CD4-positive, CD25-positive, alpha-beta regulatory T cell (primary cell): ENCODE data around the gene CDK11B. TPM values are rescaled to one million over a fixed set of nuclear protein-coding genes. Genes with fewer than 3 reads are reported as not detected.

Experiments
- ATAC-seq, 2 donors: fragments of 150-1000 bp; cut with Tn5 transposase; one replicate each; pipeline ENCODE4 v1.10.0; 2021; ENCODE audit warnings: low read depth in 2 of 2, moderate number of reproducible peaks in 2 of 2, moderate library complexity in 1 of 2
- DNase-seq, 3 donors: peaks; one replicate each; pipeline versions ENCODE4 v3.0.0 to v3.0.0-alpha.2; 2012 to 2022; ENCODE audit warnings: mixed read lengths in 1 of 3
- H3K27ac ChIP-seq: one replicate; pipeline ENCODE4 v1.7.0; 2013; ENCODE audit warnings: mild to moderate bottlenecking, low read length; ENCODE audit not compliant: insufficient read depth, poor library complexity, severe bottlenecking
- H3K27me3 ChIP-seq: one replicate; pipeline ENCODE4 v1.7.0; 2013; ENCODE audit warnings: low read length; ENCODE audit not compliant: control insufficient read depth, insufficient read depth
- H3K36me3 ChIP-seq: one replicate; pipeline ENCODE4 v1.7.0; 2013; ENCODE audit warnings: mild to moderate bottlenecking, low read length, moderate library complexity; ENCODE audit not compliant: control insufficient read depth, insufficient read depth
- H3K4me1 ChIP-seq: 2 replicates; pipeline ENCODE4 v1.7.0; 2013; ENCODE audit warnings: mild to moderate bottlenecking, low read length; ENCODE audit not compliant: insufficient read depth, control insufficient read depth, poor library complexity, severe bottlenecking
- H3K4me3 ChIP-seq: one replicate; pipeline ENCODE4 v1.7.0; 2013; ENCODE audit warnings: low read depth, mild to moderate bottlenecking, low read length, moderate library complexity
- H3K9me3 ChIP-seq, 2 experiments: 1 replicate in 1 of 2; 2 replicates in 1 of 2; pipeline ENCODE4 v1.7.0; 2013; ENCODE audit warnings: low read length in 2 of 2, mild to moderate bottlenecking in 1 of 2, moderate library complexity in 1 of 2; ENCODE audit not compliant: control insufficient read depth in 2 of 2
- H3K27ac Mint-ChIP-seq, 3 donors: one replicate each; pipeline ENCODE4 v1.8.0; 2020 to 2022; ENCODE audit warnings: mild to moderate bottlenecking in 3 of 3, mixed read lengths in 3 of 3, moderate library complexity in 2 of 3
- H3K27me3 Mint-ChIP-seq: one replicate; pipeline ENCODE4 v1.8.0; 2022; ENCODE audit warnings: mild to moderate bottlenecking, mixed read lengths
- H3K36me3 Mint-ChIP-seq: one replicate; pipeline ENCODE4 v1.8.0; 2020; ENCODE audit warnings: mixed read lengths
- H3K4me1 Mint-ChIP-seq, 4 donors: one replicate each; pipeline ENCODE4 v1.8.0; 2020 to 2022; ENCODE audit warnings: mixed read lengths in 4 of 4, mild to moderate bottlenecking in 1 of 4
- H3K4me3 Mint-ChIP-seq, 4 donors: one replicate each; pipeline ENCODE4 v1.8.0; 2020 to 2022; ENCODE audit warnings: mild to moderate bottlenecking in 4 of 4, mixed read lengths in 4 of 4, moderate library complexity in 3 of 4
- H3K9me3 Mint-ChIP-seq, 7 donors: one replicate each; pipeline ENCODE4 v1.8.0; 2020 to 2022; ENCODE audit warnings: mixed read lengths in 7 of 7, mild to moderate bottlenecking in 3 of 7, moderate library complexity in 2 of 7
- polyA plus RNA-seq, 4 donors: library from polyadenylated mRNA; unstranded; fragments of 300-500 nt; fragmentation: Illumina TruSeq; gene quantifications; one replicate each; pipeline ENCODE4 v1.2.3, GENCODE V29; 2021
- total RNA-seq: library from RNA; stranded (reverse); gene quantifications from one replicate; pipeline ENCODE4 v1.2.3, GENCODE V29; 2022

Gene CDK11B
- total and polyA plus RNA-seq, 5 donors from 2014 or later: 9.3 to 47.2 (median 9.8) TPM

GRCh38 chr1:1616045-1616790 lies 42.6 kb downstream of the CDK11B start:
- H3K27me3 Mint-ChIP-seq: no peaks in the 10 kb centered on the region
- ATAC-seq: peak in 1 of 2 donors; percentile 3

GRCh38 chr1:1615256-1616044 lies 43.4 kb downstream of the CDK11B start, which contains the start of gene MIB2:
Gene MIB2 (plus strand): TSS chr1:1615500. CDS start chr1:1623453, 7,953 bp downstream.
- H3K36me3 ChIP-seq: peaks cover 2% of the 10 kb centered on the region
- peak within 1 kb of the TSS; percentile 95 to 97 (median 97) for H3K27ac Mint-ChIP-seq
- H3K27ac ChIP-seq: peak within 1 kb of the TSS; percentile 100
- H3K27me3 Mint-ChIP-seq: no peaks in the 10 kb centered on the region
- H3K4me1 Mint-ChIP-seq: peaks cover 5 to 32% (median 13%) of the 10 kb centered on the region in 4 donors
- H3K9me3 Mint-ChIP-seq: peaks cover 0 to 1% (median 0%) of the 10 kb centered on the region in 7 donors
- DNase-seq (peak; percentile 97 to 99 (median 98)), ATAC-seq (peak; percentile 84 to 87)
- H3K9me3 ChIP-seq: no peaks in the 10 kb centered on the region
- peaks cover 27% of the 10 kb centered on the region for H3K4me1 ChIP-seq
- peak within 1 kb of the TSS; percentile 80 for H3K4me3 ChIP-seq
- peak within 1 kb of the TSS; percentile 95 to 98 (median 96) for H3K4me3 Mint-ChIP-seq
- peaks cover 5% of the 10 kb centered on the region for H3K36me3 Mint-ChIP-seq
- H3K27me3 ChIP-seq: no peaks in the 10 kb centered on the region

More at GRCh38 chr1:1616045-1616790, 42.6 kb downstream of the CDK11B start:
- Histone ChIP-seq H3K36me3 (peaks cover 2% of the 10 kb centered on the region), H3K9me3 (no peaks in the 10 kb centered on the region), H3K4me3 (no peak overlapping the region), H3K4me1 (peaks cover 27% of the 10 kb centered on the region), H3K27ac (peak overlapping the region; percentile 100), H3K27me3 (no peaks in the 10 kb centered on the region)
- Mint-ChIP-seq H3K4me3 (peak overlapping the region; percentile 85 to 90 (median 87)), H3K36me3 (peaks cover 5% of the 10 kb centered on the region), H3K27ac (peak overlapping the region; percentile 67 to 83 (median 77)), H3K4me1 (peaks cover 5 to 30% (median 13%) of the 10 kb centered on the region in 4 donors), H3K9me3 (peaks cover 0 to 1% (median 0%) of the 10 kb centered on the region in 7 donors)
- peak in 2 of 3 donors; percentile 42 to 46 for DNase-seq

- H3K27me3 ChIP-seq: no peaks in the 10 kb centered on the region
- H3K4me3 ChIP-seq: peak overlapping the region; percentile 80
- H3K4me1 ChIP-seq: peaks cover 27% of the 10 kb centered on the region
- H3K27ac ChIP-seq: peak overlapping the region; percentile 100
- Mint-ChIP-seq H3K36me3 (peaks cover 5% of the 10 kb centered on the region), H3K27me3 (no peaks in the 10 kb centered on the region), H3K4me3 (peak overlapping the region; percentile 95 to 98 (median 96)), H3K4me1 (peaks cover 5 to 32% (median 13%) of the 10 kb centered on the region in 4 donors), H3K9me3 (peaks cover 0 to 1% (median 0%) of the 10 kb centered on the region in 7 donors), H3K27ac (peak overlapping the region; percentile 95 to 97 (median 97))
- DNase-seq (no peak), ATAC-seq (no peak)
- no peaks in the 10 kb centered on the region for H3K9me3 ChIP-seq
- peaks cover 2% of the 10 kb centered on the region for H3K36me3 ChIP-seq
These were observed 43.9 kb downstream of the CDK11B start for GRCh38 chr1:1614954-1615255.

- Histone ChIP-seq H3K27ac (peak overlapping the region; percentile 100), H3K9me3 (no peaks in the 10 kb centered on the region), H3K36me3 (peaks cover 2% of the 10 kb centered on the region), H3K27me3 (no peaks in the 10 kb centered on the region), H3K4me1 (peaks cover 27% of the 10 kb centered on the region), H3K4me3 (peak overlapping the region; percentile 80)
- peak overlapping the region; percentile 95 to 98 (median 96) for H3K4me3 Mint-ChIP-seq
- H3K9me3 Mint-ChIP-seq: peaks cover 0 to 1% (median 0%) of the 10 kb centered on the region in 7 donors
- peaks cover 5% of the 10 kb centered on the region for H3K36me3 Mint-ChIP-seq
- ATAC-seq (no peak), DNase-seq (peak in 2 of 3 donors; percentile 56 to 66)
- H3K27ac Mint-ChIP-seq: peak overlapping the region; percentile 95 to 97 (median 97)
- no peaks in the 10 kb centered on the region for H3K27me3 Mint-ChIP-seq
- peaks cover 5 to 32% (median 13%) of the 10 kb centered on the region in 4 donors for H3K4me1 Mint-ChIP-seq
These were observed 44.4 kb downstream of the CDK11B start for GRCh38 chr1:1614204-1614953.

- Histone ChIP-seq H3K4me1 (peaks cover 27% of the 10 kb centered on the region), H3K27me3 (no peaks in the 10 kb centered on the region), H3K27ac (peak overlapping the region; percentile 100), H3K36me3 (peaks cover 2% of the 10 kb centered on the region), H3K9me3 (no peaks in the 10 kb centered on the region), H3K4me3 (peak overlapping the region; percentile 80)
- no peak for ATAC-seq
- no peak for DNase-seq
- peak overlapping the region; percentile 80 to 97 (median 96) for H3K4me3 Mint-ChIP-seq
- peaks cover 0 to 1% (median 0%) of the 10 kb centered on the region in 7 donors for H3K9me3 Mint-ChIP-seq
- H3K27me3 Mint-ChIP-seq: no peaks in the 10 kb centered on the region
- peak overlapping the region; percentile 95 to 97 (median 97) for H3K27ac Mint-ChIP-seq
- H3K4me1 Mint-ChIP-seq: peaks cover 5 to 33% (median 13%) of the 10 kb centered on the region in 4 donors
- H3K36me3 Mint-ChIP-seq: peaks cover 5% of the 10 kb centered on the region
These were observed 45.2 kb downstream of the CDK11B start for GRCh38 chr1:1613509-1614082.

- no peak overlapping the region for H3K4me3 ChIP-seq
- Mint-ChIP-seq H3K27ac (no peak overlapping the region), H3K4me3 (peak overlapping the region; percentile 11 to 79 (median 64))
These were observed 46.8 kb downstream of the CDK11B start for GRCh38 chr1:1612104-1612400.

GRCh38 chr1:1610796-1611195 lies 48.0 kb downstream of the CDK11B start:
- DNase-seq (no peak), ATAC-seq (no peak)
- no peak overlapping the region for H3K4me3 ChIP-seq
- Mint-ChIP-seq H3K4me3 (peak overlapping the region in 2 of 4 donors; percentile 35 to 63), H3K4me1 (peaks cover 9 to 38% (median 22%) of the 10 kb centered on the region in 4 donors), H3K9me3 (peaks cover 0 to 1% (median 0%) of the 10 kb centered on the region in 7 donors), H3K36me3 (no peaks in the 10 kb centered on the region), H3K27me3 (no peaks in the 10 kb centered on the region), H3K27ac (peak overlapping the region; percentile 39 to 77 (median 71))
- H3K36me3 ChIP-seq: no peaks in the 10 kb centered on the region
- H3K27ac ChIP-seq: no peak overlapping the region
- H3K4me1 ChIP-seq: peaks cover 26% of the 10 kb centered on the region
- no peaks in the 10 kb centered on the region for H3K27me3 ChIP-seq
- no peaks in the 10 kb centered on the region for H3K9me3 ChIP-seq

More at GRCh38 chr1:1612104-1612400, 46.8 kb downstream of the CDK11B start:
- Histone ChIP-seq H3K27ac (no peak overlapping the region), H3K4me1 (peaks cover 27% of the 10 kb centered on the region), H3K9me3 (no peaks in the 10 kb centered on the region), H3K27me3 (no peaks in the 10 kb centered on the region), H3K36me3 (no peaks in the 10 kb centered on the region)
- H3K27me3 Mint-ChIP-seq: no peaks in the 10 kb centered on the region
- peaks cover 0 to 1% (median 0%) of the 10 kb centered on the region in 7 donors for H3K9me3 Mint-ChIP-seq
- ATAC-seq: no peak
- H3K4me1 Mint-ChIP-seq: peaks cover 6 to 35% (median 18%) of the 10 kb centered on the region in 4 donors
- H3K36me3 Mint-ChIP-seq: no peaks in the 10 kb centered on the region
- no peak for DNase-seq
